ENCODE measurements around the gene TAT.

- TF ChIP-seq CTCF (IDR thresholded peaks at IDR 0.05), result no peak
- no peak for TF ChIP-seq POLR2AphosphoS5 (IDR thresholded peaks at IDR 0.05)
- TF ChIP-seq EP300 (IDR thresholded peaks at IDR 0.05), result no peak
Observed at GRCh38 chr16:71532366-71532765, 44.5 kb downstream of the TAT start.

Data from suprapubic skin (tissue), 4 donors.